Activated CD4-positive, alpha-beta T cell treated with anti-CD3 and anti-CD28 coated beads for 4 hours (primary cell): ENCODE data around the gene GSTP1.
"Not testable (repeated sequence)": the region's sequence is repeated elsewhere in the genome, so short reads cannot be mapped to it uniquely, and the experiment has no call there.

ENCODE experiments used
- DNase-seq, 2 donors: peaks; one replicate each; pipeline ENCODE4 v3.0.0-alpha.2; 2020

The GSTP1 gene

GRCh38 chr11:67616431-67617242, 33.0 kb downstream of the GSTP1 start:
- no peak for DNase-seq

- no peak for DNase-seq
These were observed 33.8 kb downstream of the GSTP1 start for GRCh38 chr11:67617243-67617953.

- not testable (repeated sequence) for DNase-seq
These were observed 35.5 kb downstream of the GSTP1 start for GRCh38 chr11:67618901-67619659.

DNA sequence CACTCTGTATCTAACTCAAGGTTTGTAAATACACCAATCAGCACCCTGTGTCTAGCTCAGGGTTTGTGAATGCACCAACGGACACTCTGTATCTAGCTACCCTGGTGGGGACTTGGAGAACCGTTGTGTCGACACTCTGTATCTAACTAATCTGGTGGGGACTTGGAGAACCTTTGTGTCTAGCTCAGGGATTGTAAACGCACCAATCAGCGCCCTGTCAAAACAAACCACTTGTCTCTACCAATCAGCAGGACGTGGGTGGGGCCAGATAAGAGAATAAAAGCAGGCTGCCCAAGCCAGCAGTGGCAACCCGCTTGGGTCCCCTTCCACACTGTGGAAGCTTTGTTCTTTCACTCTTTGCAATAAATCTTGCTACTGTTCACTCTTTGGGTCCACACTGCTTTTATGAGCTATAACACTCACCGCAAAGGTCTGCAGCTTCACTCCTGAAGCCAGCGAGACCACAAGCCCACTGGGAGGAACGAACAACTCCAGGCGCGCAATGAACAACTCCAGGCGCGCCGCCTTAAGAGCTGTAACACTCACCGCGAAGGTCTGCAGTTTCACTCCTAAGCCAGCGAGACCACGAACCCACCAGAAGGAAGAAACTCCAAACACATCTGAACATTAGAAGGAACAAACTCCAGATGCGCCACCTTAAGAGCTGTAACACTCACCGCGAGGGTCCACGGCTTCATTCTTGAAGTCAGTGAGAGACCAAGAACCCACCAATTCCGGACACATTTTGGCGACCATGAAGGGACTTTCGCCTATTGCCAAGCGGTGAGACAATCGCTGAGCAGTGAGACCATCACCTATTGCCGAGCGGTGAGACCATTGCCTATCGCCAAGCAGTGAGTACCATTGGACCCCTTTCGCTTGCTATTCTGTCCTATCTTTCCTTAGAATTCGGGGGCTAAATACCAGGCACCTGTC, 36.3 kb downstream of the GSTP1 start:
- not testable (repeated sequence) for DNase-seq

GRCh38 chr11:67620621-67621020, 37.0 kb downstream of the GSTP1 start:
- not testable (repeated sequence) for DNase-seq

DNA sequence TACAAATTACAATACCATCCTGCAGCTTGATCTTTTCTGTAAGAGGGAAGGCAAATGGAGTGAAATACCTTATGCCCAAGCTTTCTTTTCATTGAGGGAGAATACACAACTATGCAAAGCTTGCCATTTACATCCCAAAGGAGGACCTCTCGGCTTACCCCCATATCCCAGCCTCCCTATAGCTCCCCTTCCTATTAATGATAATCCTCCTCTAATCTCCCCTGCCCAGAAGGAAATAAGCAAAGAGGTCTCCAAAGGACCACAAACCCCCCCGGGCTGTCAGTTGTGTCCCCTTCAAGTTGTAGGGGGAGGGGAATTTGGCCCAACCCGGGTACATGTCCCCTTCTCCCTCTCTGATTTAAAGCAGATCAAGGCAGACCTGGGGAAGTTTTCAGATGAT, 38.3 kb downstream of the GSTP1 start:
- not testable (repeated sequence) for DNase-seq

- not testable (repeated sequence) for DNase-seq
These were observed 39.3 kb downstream of the GSTP1 start for GRCh38 chr11:67622905-67623304.

DNA sequence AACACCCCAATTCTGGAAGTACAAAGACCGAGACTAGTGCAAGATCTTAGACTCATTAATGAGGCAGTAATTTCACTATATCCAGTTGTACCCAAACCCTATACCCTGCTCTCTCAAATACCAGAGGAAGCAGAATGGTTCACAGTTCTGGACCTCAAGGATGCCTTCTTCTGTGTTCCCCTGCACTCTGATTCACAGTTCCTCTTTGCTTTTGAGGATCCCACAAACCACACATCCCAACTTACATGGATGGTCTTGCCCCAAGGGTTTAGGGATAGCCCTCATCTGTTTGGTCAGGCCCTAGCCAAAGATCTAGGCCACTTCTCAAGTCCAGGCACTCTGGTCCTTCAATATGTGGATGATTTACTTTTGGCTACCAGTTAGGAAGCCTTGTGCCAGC, 40.2 kb downstream of the GSTP1 start:
- DNase-seq: not testable (repeated sequence)

DNA sequence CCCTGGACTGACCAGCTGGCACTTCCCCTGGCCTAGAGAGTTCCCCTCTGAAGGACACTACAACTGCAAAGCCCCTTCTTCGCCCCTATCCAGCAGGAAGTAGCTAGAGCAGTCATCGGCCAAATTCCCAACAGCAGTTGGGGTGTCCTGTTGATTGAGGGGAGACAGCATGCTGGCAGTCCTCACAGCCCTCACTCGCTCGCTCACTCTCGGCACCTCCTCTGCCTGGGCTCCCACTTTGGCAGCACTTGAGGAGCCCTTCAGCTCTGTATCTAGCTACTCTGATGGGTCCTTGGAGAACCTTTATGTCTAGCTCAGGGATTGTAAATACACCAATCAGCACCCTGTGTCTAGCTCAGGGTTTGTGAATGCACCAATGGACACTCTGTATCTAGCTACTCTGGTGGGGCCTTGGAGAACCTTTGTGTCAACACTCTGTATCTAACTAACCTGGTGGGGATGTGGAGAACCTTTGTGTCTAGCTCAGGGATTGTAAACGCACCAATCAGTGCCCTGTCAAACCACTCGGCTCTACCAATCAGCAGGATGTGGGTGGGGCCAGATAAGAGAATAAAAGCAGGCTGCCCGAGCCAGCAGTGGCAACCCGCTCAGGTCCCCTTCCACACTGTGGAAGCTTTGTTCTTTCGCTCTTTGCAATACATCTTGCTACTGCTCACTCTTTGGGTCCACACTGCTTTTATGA, 42.7 kb downstream of the GSTP1 start:
- DNase-seq: not testable (repeated sequence)

GRCh38 chr11:67626970-67627369, 43.4 kb downstream of the GSTP1 start:
- DNase-seq: no peak

DNA sequence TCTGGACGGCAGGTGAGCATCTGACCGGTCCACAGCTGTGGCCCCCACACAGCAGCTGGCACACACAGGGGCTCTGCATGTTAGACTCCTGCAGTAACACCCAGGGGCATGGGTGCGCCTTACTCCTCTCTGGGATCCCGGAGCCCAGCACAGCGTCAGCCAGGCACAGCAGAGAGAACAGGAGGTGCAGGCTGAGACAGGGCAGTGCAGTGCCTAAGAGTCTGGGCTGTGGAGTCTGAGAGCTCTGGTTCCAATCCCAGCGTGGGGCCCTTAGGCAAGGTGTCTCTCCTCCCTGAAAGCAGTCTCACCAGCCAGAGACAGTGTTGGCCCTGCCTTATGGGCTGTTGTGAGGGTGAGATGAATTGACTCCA, 43.8 kb downstream of the GSTP1 start:
- DNase-seq: no peak

- DNase-seq: no peak
These were observed 44.4 kb downstream of the GSTP1 start for GRCh38 chr11:67627812-67628624.

GRCh38 chr11:67628710-67629385, 45.2 kb downstream of the GSTP1 start:
- DNase-seq: no peak

DNA sequence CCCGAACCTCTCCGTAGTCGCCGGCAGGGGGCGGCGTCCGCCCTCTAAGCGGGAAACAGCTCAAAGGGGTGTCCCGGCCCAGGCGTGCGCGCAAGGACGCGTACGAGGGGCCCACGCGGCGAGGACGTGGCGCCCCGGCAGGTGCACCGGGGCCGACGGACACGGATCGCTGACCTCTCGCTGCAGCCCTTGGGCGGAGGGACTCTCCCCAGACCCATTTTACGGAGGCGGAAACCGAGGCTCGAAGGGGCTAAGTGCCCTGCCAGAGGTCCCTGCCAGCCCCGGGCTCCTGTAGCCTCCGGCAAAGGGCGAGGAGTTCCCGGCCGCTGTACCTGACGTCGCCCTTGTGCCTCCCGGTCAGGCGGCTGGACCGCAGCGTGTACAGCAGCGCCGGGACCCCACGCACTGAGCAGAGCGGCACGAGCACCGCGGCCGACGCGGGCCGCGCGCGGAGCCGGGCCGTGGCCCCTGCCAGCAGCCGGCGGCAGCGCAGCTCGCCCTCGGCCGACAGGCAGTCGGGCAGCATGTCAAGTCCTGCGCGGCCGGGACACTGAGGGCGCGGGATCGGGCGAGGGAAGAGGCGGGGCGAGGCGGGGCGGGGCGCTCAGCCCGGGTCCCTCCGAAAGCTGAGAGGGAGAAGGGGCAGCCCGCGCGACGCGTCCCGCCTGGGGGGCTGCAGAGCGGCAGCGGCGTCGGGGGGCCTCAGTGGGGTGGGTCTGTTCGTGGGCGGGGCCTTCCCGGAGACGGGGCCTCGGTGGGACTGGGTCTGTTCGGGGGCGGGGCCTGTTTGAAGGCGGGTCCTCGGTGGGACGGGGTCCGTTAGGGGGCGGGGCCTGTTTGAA, 46.0 kb downstream of the GSTP1 start, which contains the start of gene NUDT8:
TSS of gene NUDT8 (minus strand) at position 552 of the 842 bp plus-strand sequence. CDS start at position 526, 26 bp downstream.
- DNase-seq: peak; percentile 84 to 85

- peak; percentile 94 to 97 for DNase-seq
These were observed 46.8 kb downstream of the GSTP1 start for GRCh38 chr11:67630228-67630942.

GRCh38 chr11:67630943-67631331, 47.3 kb downstream of the GSTP1 start:
- DNase-seq: no peak

- no peak for DNase-seq
These were observed 47.8 kb downstream of the GSTP1 start for GRCh38 chr11:67631411-67631810.

DNA sequence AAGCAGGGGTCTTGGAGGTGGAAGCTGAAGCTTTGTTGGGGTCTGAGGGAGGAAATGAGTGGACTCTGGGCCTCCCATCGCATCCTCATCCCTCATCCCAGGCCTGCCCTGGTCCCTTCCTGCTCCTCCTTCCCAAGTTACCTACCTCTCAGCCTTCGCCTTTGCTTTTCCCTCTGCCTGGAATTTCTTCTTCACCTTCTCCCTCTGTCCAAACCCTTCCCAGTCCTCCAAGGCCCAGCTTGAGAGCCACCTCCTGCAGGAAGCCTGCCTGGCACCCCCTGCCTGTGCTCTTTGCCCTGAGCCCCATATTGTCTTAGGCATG, 48.2 kb downstream of the GSTP1 start:
- no peak for DNase-seq
